Panc1 (cell line): Measurements from ENCODE around the gene PAFAH1B2.

ENCODE experiments used
- CTCF ChIP-seq: fragments of 450-650 bp; IDR thresholded peaks from 2 replicates; pipeline ENCODE4 v1.5.1; 2017; ENCODE audit warnings: mild to moderate bottlenecking
- POLR2AphosphoS5 ChIP-seq: IDR thresholded peaks from 2 replicates; pipeline ENCODE4 v1.6.1; 2012; ENCODE audit warnings: mild to moderate bottlenecking, low read depth, low read length, moderate library complexity
- REST ChIP-seq, 2 experiments: IDR thresholded peaks; 2 replicates each; pipeline ENCODE4 v1.6.1; 2011 to 2012; ENCODE audit warnings: low read depth in 2 of 2, control low read depth in 1 of 2, low read length in 1 of 2, mild to moderate bottlenecking in 1 of 2, moderate library complexity in 1 of 2; ENCODE audit not compliant: insufficient read depth in 1 of 2

- TF ChIP-seq CTCF: no peak
- TF ChIP-seq REST (IDR thresholded peaks at IDR 0.05; ENCODE audit: insufficient read depth in 1 of 2, low read depth in 2 of 2, low read length in 1 of 2): no peak
- TF ChIP-seq POLR2AphosphoS5: no peak
These were observed 56.9 kb downstream of the PAFAH1B2 start for GRCh38 chr11:117200813-117201657.
